H9 (cell line): ENCODE results near the gene AP2A2. TPM values are rescaled to one million over a fixed set of nuclear protein-coding genes. Genes with fewer than 3 reads are reported as not detected.

Experiments
- DNase-seq: peaks from one replicate; pipeline ENCODE4 v3.0.0-alpha.2; 2017
- H2AFZ ChIP-seq: one replicate; pipeline ENCODE4 v1.6.1; 2013; ENCODE audit warnings: mild to moderate bottlenecking, low read length, control low read depth, moderate library complexity
- H2AK5ac ChIP-seq: 2 replicates; pipeline ENCODE4 v1.6.1; 2013; ENCODE audit warnings: low read length, control low read depth, mixed read lengths; ENCODE audit not compliant: insufficient read length
- H2BK120ac ChIP-seq: one replicate; pipeline ENCODE4 v1.6.1; 2013; ENCODE audit warnings: low read depth, mild to moderate bottlenecking, low read length, control low read depth, inconsistent platforms; ENCODE audit not compliant: poor library complexity, severe bottlenecking
- H2BK12ac ChIP-seq: 2 replicates; pipeline ENCODE4 v1.6.1; 2013; ENCODE audit warnings: low read length, control low read depth, mixed read lengths, low read depth; ENCODE audit not compliant: insufficient read length
- H2BK15ac ChIP-seq: 2 replicates; pipeline ENCODE4 v1.6.1; 2013; ENCODE audit warnings: low read depth, low read length, control low read depth
- H2BK20ac ChIP-seq: one replicate; pipeline ENCODE4 v1.6.1; 2013; ENCODE audit warnings: low read depth, mild to moderate bottlenecking, low read length, control low read depth, inconsistent platforms; ENCODE audit not compliant: poor library complexity, severe bottlenecking
- H2BK5ac ChIP-seq: 2 replicates; pipeline ENCODE4 v1.6.1; 2013; ENCODE audit warnings: low read length, control low read depth, mixed read lengths; ENCODE audit not compliant: insufficient read length
- H3K14ac ChIP-seq: 2 replicates; pipeline ENCODE4 v1.6.1; 2013; ENCODE audit warnings: low read length, control low read depth; ENCODE audit not compliant: insufficient read depth
- H3K18ac ChIP-seq: 2 replicates; pipeline ENCODE4 v1.6.1; 2013; ENCODE audit warnings: low read depth, mild to moderate bottlenecking, mixed read lengths, low read length, control low read depth; ENCODE audit not compliant: insufficient read length
- H3K23ac ChIP-seq: 2 replicates; pipeline ENCODE4 v1.6.1; 2013; ENCODE audit warnings: low read length, control low read depth, mixed read lengths, low read depth; ENCODE audit not compliant: insufficient read length
- H3K23me2 ChIP-seq: 2 replicates; pipeline ENCODE4 v1.6.1; 2013; ENCODE audit warnings: low read depth, mild to moderate bottlenecking, mixed read lengths, low read length, control low read depth; ENCODE audit not compliant: insufficient read length, poor library complexity, severe bottlenecking
- H3K27ac ChIP-seq: 2 replicates; pipeline ENCODE4 v1.5.1; 2013; ENCODE audit warnings: low read length, control low read depth, mixed read lengths, low read depth; ENCODE audit not compliant: insufficient read length
- H3K27me3 ChIP-seq: 2 replicates; pipeline ENCODE4 v1.6.1; 2013; ENCODE audit warnings: low read length, control low read depth, inconsistent platforms; ENCODE audit not compliant: insufficient read depth
- H3K4ac ChIP-seq: 2 replicates; pipeline ENCODE4 v1.6.1; 2013; ENCODE audit warnings: low read depth, mild to moderate bottlenecking, control low read depth, inconsistent platforms, low read length, moderate library complexity
- H3K4me1 ChIP-seq: 2 replicates; pipeline ENCODE4 v1.6.1; 2013; ENCODE audit warnings: low read length, control low read depth, inconsistent platforms; ENCODE audit not compliant: insufficient read depth
- H3K4me2 ChIP-seq: 2 replicates; pipeline ENCODE4 v1.6.1; 2013; ENCODE audit warnings: low read length, control low read depth, mixed read lengths; ENCODE audit not compliant: insufficient read length, insufficient read depth
- H3K56ac ChIP-seq: 2 replicates; pipeline ENCODE4 v1.6.1; 2013; ENCODE audit warnings: low read depth, mild to moderate bottlenecking, mixed read lengths, low read length, control low read depth; ENCODE audit not compliant: insufficient read length
- H3K79me1 ChIP-seq: 2 replicates; pipeline ENCODE4 v1.6.1; 2013; ENCODE audit warnings: low read depth, mild to moderate bottlenecking, moderate library complexity, low read length, control low read depth, inconsistent platforms; ENCODE audit not compliant: insufficient read depth, poor library complexity, severe bottlenecking
- H3K79me2 ChIP-seq: 2 replicates; pipeline ENCODE4 v1.6.1; 2013; ENCODE audit warnings: low read length, control low read depth, inconsistent platforms; ENCODE audit not compliant: insufficient read depth
- H3K9ac ChIP-seq: 2 replicates; pipeline ENCODE4 v1.6.1; 2013; ENCODE audit warnings: low read length, control low read depth, mixed read lengths; ENCODE audit not compliant: insufficient read length; ENCODE audit errors: extremely low read depth
- H3K9me3 ChIP-seq: one replicate; pipeline ENCODE4 v1.6.1; 2013; ENCODE audit warnings: low read depth, low read length, inconsistent platforms; ENCODE audit not compliant: control insufficient read depth
- H3T11ph ChIP-seq: one replicate; pipeline ENCODE4 v1.6.1; 2013; ENCODE audit warnings: mild to moderate bottlenecking, low read length, control low read depth, inconsistent platforms
- H4K20me1 ChIP-seq: one replicate; pipeline ENCODE4 v1.6.1; 2013; ENCODE audit not compliant: control insufficient read depth, insufficient read length, insufficient read depth
- H4K5ac ChIP-seq: 2 replicates; pipeline ENCODE4 v1.6.1; 2013; ENCODE audit warnings: low read depth, mild to moderate bottlenecking, mixed read lengths, low read length, control low read depth; ENCODE audit not compliant: insufficient read length
- H4K8ac ChIP-seq: replicated peaks from 2 replicates; pipeline ENCODE4 v1.6.1; 2013; ENCODE audit warnings: low read length, control low read depth, mixed read lengths, low read depth; ENCODE audit not compliant: insufficient read length
- H4K91ac ChIP-seq: 2 replicates; pipeline ENCODE4 v1.6.1; 2013; ENCODE audit warnings: low read depth, mild to moderate bottlenecking, moderate library complexity, mixed read lengths, low read length, control low read depth; ENCODE audit not compliant: insufficient read length
- H3K27ac Mint-ChIP-seq, 3 experiments: 2 replicates in 2 of 3; 3 replicates in 1 of 3; pipeline ENCODE4 v1.8.0; 2020 to 2021; ENCODE audit warnings: mixed read lengths in 3 of 3, mild to moderate bottlenecking in 1 of 3, moderate library complexity in 1 of 3
- H3K27me3 Mint-ChIP-seq: 2 replicates; pipeline ENCODE4 v1.8.0; 2021; ENCODE audit warnings: low read depth, mild to moderate bottlenecking, moderate library complexity, mixed read lengths
- H3K36me3 Mint-ChIP-seq, 3 experiments: 2 replicates in 2 of 3; 3 replicates in 1 of 3; pipeline ENCODE4 v1.8.0; 2020 to 2021; ENCODE audit warnings: low read depth in 3 of 3, mixed read lengths in 3 of 3; ENCODE audit not compliant: insufficient read depth in 1 of 3
- H3K4me1 Mint-ChIP-seq, 2 experiments: 2 replicates each; pipeline ENCODE4 v1.8.0; 2020; ENCODE audit warnings: mixed read lengths in 2 of 2
- H3K4me3 Mint-ChIP-seq, 2 experiments: 2 replicates in 1 of 2; 3 replicates in 1 of 2; pipeline ENCODE4 v1.8.0; 2020 to 2021; ENCODE audit warnings: mild to moderate bottlenecking in 2 of 2, mixed read lengths in 2 of 2, moderate library complexity in 1 of 2
- H3K9me3 Mint-ChIP-seq, 2 experiments: 2 replicates in 1 of 2; 3 replicates in 1 of 2; pipeline ENCODE4 v1.8.0; 2020; ENCODE audit warnings: mild to moderate bottlenecking in 2 of 2, mixed read lengths in 2 of 2, moderate library complexity in 1 of 2
- CTCF ChIP-seq: fragments of 200-600 bp; sonication (generic); conservative IDR thresholded peaks from 3 replicates; pipeline ENCODE4 v1.8.0; 2021; ENCODE audit warnings: antibody characterized with exemption, mild to moderate bottlenecking
- WGBS: extraction: QIAGEN DNeasy Blood & Tissue Kit; methylation state at CpG from one replicate; pipeline ENCODE4 v1.1.7; 2013; ENCODE audit warnings: missing lambda C conversion rate, low lambda C conversion rate, mixed read lengths; ENCODE audit not compliant: insufficient read length; ENCODE audit errors: extremely low coverage; 5-methylcytosine and 5-hydroxymethylcytosine counted together
- total RNA-seq: library from RNA; stranded (reverse); gene quantifications from 2 replicates; pipeline ENCODE4 v1.2.1, GENCODE V29; 2021

The AP2A2 gene
- total RNA-seq, 1 experiment from 2014 or later: 53.7 TPM

- Histone ChIP-seq H3K9me3 (no peaks in the 10 kb centered on the region), H3K27ac (no peak overlapping the region), H3T11ph (no peak overlapping the region), H3K4me1 (no peaks in the 10 kb centered on the region), H2BK12ac (no peak overlapping the region), H3K27me3 (no peaks in the 10 kb centered on the region), H2AK5ac (no peak overlapping the region), H3K79me1 (no peaks in the 10 kb centered on the region), H4K8ac (no peak overlapping the region), H4K5ac (no peak overlapping the region), H3K4me2 (no peak overlapping the region), H3K23me2 (no peaks in the 10 kb centered on the region), H2BK120ac (no peak overlapping the region), H3K18ac (no peak overlapping the region), H3K9ac (no peak overlapping the region), H3K79me2 (no peaks in the 10 kb centered on the region), H2BK15ac (no peak overlapping the region), H2BK5ac (no peak overlapping the region), H2AFZ (no peak overlapping the region), H3K56ac (no peak overlapping the region), H3K23ac (no peak overlapping the region), H2BK20ac (no peak overlapping the region), H4K20me1 (no peaks in the 10 kb centered on the region), H3K14ac (no peak overlapping the region), H3K4ac (no peak overlapping the region), H4K91ac (no peak overlapping the region)
- no CpG with 5 or more reads among the region's 15 CpGs for WGBS
- peak; percentile 29; the same call in 1 of the 3 replicates for TF ChIP-seq CTCF
- DNase-seq: peak; percentile 51
- Mint-ChIP-seq H3K27ac (no peak overlapping the region), H3K27me3 (peaks cover 28% of the 10 kb centered on the region), H3K4me3 (no peak overlapping the region), H3K36me3 (no peaks in the 10 kb centered on the region; a peak in 1 of 7 replicates), H3K9me3 (peaks cover 10 to 19% of the 10 kb centered on the region in 2 experiments), H3K4me1 (peaks cover 12 to 16% of the 10 kb centered on the region in 2 experiments)
Measured at GRCh38 chr11:1059759-1060158, 134.1 kb downstream of the AP2A2 start.
